GM12892 (cell line): ENCODE data around the gene CDX1.

Experiments used
- DNase-seq: peaks from one replicate; pipeline ENCODE4 v3.0.0; 2011; ENCODE audit not compliant: insufficient read length
- FAIRE-seq: peaks from 2 replicates; lab custom pipeline; 2011; peaks lifted over from hg19 to GRCh38; lab: Jason Lieb, UNC
- POLR2A ChIP-seq: IDR thresholded peaks from 2 replicates; pipeline ENCODE4 v1.6.1; 2011; ENCODE audit warnings: low read depth, low read length, control low read depth
- POLR2AphosphoS5 ChIP-seq: IDR thresholded peaks from 2 replicates; pipeline ENCODE4 v1.6.1; 2011; ENCODE audit warnings: low read depth, low read length, control low read depth
- TAF1 ChIP-seq: IDR thresholded peaks from 2 replicates; pipeline ENCODE4 v1.6.1; 2011; ENCODE audit warnings: low read depth, mild to moderate bottlenecking, control low read depth, low read length, borderline replicate concordance

The CDX1 gene

DNA sequence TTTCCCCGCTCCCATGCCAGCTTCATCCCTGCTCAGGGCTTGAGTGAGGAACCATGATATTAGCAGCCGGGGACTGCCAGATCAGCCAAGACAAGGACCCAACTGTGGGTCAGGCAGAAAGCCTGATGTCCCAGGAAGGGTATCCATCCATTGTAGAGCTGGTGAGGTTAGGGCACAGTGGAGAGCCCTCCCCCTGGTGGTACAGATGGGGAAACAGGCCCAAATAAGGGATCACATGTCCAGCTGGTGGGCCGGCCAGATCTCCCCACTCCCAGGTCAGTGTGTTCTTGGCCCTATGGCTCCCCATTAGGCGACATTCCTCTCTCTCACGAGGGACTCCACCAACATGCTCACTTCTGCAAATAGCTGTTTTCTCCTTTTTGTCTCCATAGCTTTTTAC, 9.0 kb downstream of the CDX1 start:
- FAIRE-seq (no peak), DNase-seq (no peak)

GRCh38 chr5:150176745-150177477, 10.3 kb downstream of the CDX1 start:
- TF ChIP-seq POLR2A (no peak), TAF1 (no peak), POLR2AphosphoS5 (no peak)
- DNase-seq (no peak), FAIRE-seq (no peak)

More for the DNA sequence above, 9.0 kb downstream of the CDX1 start:
- no peak for TF ChIP-seq POLR2A
- no peak for TF ChIP-seq TAF1
- TF ChIP-seq POLR2AphosphoS5 = no peak

DNA sequence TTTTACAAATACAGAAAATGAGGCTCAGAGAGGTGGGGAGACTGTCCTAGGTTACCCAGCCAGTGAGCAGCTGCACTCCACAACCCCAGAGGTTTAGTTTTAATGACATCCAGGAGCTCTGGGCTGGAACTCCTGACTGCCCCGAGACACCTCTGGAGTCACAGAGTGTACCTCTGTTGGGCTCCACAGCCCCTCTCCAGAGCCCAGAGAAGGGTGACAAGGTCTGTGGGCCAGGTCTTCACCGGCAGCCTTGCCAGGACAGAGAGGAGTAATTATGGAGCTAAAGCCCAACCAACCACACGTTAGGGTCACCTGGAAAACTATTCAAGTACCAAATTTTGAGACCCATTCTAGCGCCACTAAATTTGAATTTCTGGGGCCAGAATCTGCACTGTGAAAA, 11.1 kb downstream of the CDX1 start:
- no peak for DNase-seq
- no peak for FAIRE-seq
- TF ChIP-seq POLR2AphosphoS5 (no peak), POLR2A (no peak), TAF1 (no peak)

DNA sequence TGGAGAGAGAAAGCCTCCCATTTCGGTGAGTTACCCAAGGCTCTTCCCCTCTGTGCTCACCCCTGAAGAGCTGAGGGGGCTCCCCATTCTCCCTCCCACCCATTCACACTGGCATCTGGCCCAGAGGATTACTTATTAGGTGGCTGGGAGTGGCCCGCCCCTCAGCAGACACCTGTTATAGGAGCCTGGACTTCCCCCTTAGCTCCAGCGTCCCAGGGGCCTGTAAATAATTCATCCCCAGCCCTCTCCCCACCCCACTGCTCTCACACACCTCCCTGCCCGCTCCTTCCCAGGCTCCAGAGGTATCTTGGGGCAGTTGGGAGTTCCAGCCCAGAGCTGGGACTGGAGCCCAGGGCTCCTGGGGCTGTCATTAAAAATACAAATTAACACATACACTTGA, 11.7 kb downstream of the CDX1 start:
- FAIRE-seq (no peak), DNase-seq (no peak)
- no peak for TF ChIP-seq TAF1
- no peak for TF ChIP-seq POLR2A
- TF ChIP-seq POLR2AphosphoS5 = no peak

- TF ChIP-seq POLR2A (no peak), TAF1 (no peak), POLR2AphosphoS5 (no peak)
- FAIRE-seq (no peak), DNase-seq (no peak)
These were observed 12.5 kb downstream of the CDX1 start for GRCh38 chr5:150179019-150179620.

DNA sequence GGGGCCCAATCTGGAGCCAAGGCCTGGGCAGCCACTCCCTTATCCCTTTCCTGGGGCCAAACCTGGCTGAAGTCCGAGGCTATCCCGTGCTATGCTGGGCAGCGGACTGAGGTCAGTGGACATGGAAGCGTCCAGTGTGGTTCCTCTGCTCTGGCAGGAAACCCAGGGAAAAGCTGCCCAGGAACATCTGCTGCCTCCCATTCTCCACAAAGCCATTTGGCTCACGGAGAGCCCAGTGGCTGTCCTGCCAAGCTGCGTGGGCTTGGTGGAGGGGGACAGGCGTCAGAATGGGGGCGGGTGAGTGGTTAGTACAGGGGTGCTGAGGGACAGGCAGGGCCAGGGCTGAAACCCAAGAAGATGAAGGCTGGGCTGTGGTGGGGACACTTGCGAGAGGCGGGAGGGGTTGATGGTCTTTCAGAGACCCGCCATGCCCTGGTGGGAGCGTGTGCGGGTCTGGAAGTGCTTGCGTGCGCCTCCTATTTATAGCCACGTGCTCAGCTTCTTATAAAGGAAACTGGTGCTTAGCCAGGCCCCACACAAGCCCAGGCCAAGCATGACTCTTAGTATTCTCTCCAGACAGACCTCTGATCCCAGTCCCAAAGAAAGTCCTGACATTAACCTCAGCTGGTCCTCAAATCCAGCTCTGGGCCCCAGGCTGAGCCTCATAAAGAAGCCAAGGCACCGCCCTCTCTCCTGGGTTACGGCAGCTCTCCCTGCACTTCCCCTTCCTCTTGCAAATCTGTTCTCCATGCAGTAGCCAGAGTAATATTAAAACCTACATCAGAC, 13.9 kb downstream of the CDX1 start:
- no peak for DNase-seq

GRCh38 chr5:150181027-150181426, 14.4 kb downstream of the CDX1 start:
- DNase-seq (no peak), FAIRE-seq (no peak)
- no peak for TF ChIP-seq TAF1
- TF ChIP-seq POLR2A = no peak
- no peak for TF ChIP-seq POLR2AphosphoS5

More for the DNA sequence above, 13.9 kb downstream of the CDX1 start:
- no peak for TF ChIP-seq POLR2A
- FAIRE-seq = no peak

DNA sequence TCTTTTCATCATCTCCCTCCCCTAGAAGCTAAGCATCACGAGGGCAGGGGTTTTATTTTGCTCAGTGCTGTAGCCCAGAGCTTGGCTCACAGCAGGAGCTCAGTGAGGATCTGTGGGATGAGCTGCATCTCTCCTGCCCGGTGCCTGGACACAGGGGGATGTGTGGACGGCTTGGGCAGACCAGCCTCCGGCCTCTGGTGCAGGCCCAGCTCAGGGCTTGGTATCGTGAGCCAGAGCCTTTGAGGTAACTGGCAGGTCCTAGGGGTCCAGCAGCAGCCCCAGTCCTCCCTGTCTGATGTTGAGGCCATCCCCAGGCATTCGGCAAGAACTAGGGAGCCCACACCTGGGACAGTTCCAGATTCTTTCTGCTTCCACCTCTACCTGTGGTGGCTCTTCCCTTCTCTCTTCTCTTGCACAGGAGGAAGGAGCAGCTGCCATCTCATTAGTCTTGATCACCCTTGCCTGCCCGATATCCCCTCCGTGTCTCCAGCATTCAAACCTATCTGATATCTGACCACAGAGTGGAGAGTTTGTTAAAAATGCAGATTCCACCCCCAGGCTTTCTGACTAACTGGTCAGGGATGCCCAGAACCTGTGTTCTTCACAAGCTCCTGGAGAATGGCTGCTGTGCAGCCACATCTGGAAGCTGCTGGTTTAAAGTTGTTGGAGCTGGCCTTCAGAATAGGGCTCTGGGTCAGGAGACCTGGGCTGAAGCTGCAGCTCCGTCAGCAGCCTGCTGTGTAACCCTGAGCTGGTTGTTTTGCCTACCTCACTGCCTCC, 15.4 kb downstream of the CDX1 start:
- TF ChIP-seq POLR2AphosphoS5 = no peak
- TF ChIP-seq TAF1 = no peak
- FAIRE-seq (no peak), DNase-seq (no peak)

- FAIRE-seq (no peak), DNase-seq (no peak)
- TF ChIP-seq POLR2AphosphoS5 (no peak), POLR2A (no peak), TAF1 (no peak)
These were observed 16.2 kb downstream of the CDX1 start for GRCh38 chr5:150182774-150183173.

- TF ChIP-seq POLR2A = no peak
- no peak for TF ChIP-seq TAF1
- TF ChIP-seq POLR2AphosphoS5 = no peak
- no peak for DNase-seq
- no peak for FAIRE-seq
These were observed 16.9 kb downstream of the CDX1 start for GRCh38 chr5:150183436-150183835.

- DNase-seq (no peak), FAIRE-seq (no peak)
- TF ChIP-seq POLR2A (no peak), POLR2AphosphoS5 (no peak), TAF1 (no peak)
These were observed 17.4 kb downstream of the CDX1 start for GRCh38 chr5:150184006-150184405.
